WI38 (cell line): ENCODE measurements around the gene CSNK1G2.

Experiments used
- H3K4me3 ChIP-seq: 2 replicates; pipeline ENCODE4 v1.5.1; 2011; ENCODE audit warnings: low read depth, mild to moderate bottlenecking, control low read depth, low read length
- CTCF ChIP-seq: IDR thresholded peaks from 2 replicates; pipeline ENCODE4 v1.5.1; 2012; ENCODE audit warnings: low read depth, mild to moderate bottlenecking, control low read depth, low read length

The CSNK1G2 gene

GRCh38 chr19:1953441-1954094 is 12.6 kb downstream of the CSNK1G2 start:
- no peak for TF ChIP-seq CTCF
- H3K4me3 ChIP-seq: no peak overlapping the region

GRCh38 chr19:1954532-1954933 is 13.6 kb downstream of the CSNK1G2 start:
- no peak for TF ChIP-seq CTCF

GRCh38 chr19:1955171-1956121 is 14.5 kb downstream of the CSNK1G2 start:
- TF ChIP-seq CTCF: no peak
- H3K4me3 ChIP-seq: no peak overlapping the region

More at GRCh38 chr19:1954532-1954933, 13.6 kb downstream of the CSNK1G2 start:
- no peak overlapping the region for H3K4me3 ChIP-seq

- TF ChIP-seq CTCF: no peak
- H3K4me3 ChIP-seq: no peak overlapping the region
These were observed 15.1 kb downstream of the CSNK1G2 start for GRCh38 chr19:1956122-1956494.

GRCh38 chr19:1956868-1957492 is 16.0 kb downstream of the CSNK1G2 start:
- TF ChIP-seq CTCF: no peak
- H3K4me3 ChIP-seq: no peak overlapping the region

- no peak for TF ChIP-seq CTCF
- no peak overlapping the region for H3K4me3 ChIP-seq
These were observed 16.7 kb downstream of the CSNK1G2 start for GRCh38 chr19:1957562-1958248.
